Activated naive CD4-positive, alpha-beta T cell treated with anti-CD3 and anti-CD28 coated beads, Interleukin-2, amount 50 U/mL, for 16 hours (primary cell): ENCODE data around the gene ARL15.
"Not testable (repeated sequence)": the region's sequence is repeated elsewhere in the genome, so short reads cannot be mapped to it uniquely, and the experiment has no call there.

Experiments
- DNase-seq: peaks from one replicate; pipeline ENCODE4 v3.0.0-alpha.2; 2020

Gene ARL15

DNA sequence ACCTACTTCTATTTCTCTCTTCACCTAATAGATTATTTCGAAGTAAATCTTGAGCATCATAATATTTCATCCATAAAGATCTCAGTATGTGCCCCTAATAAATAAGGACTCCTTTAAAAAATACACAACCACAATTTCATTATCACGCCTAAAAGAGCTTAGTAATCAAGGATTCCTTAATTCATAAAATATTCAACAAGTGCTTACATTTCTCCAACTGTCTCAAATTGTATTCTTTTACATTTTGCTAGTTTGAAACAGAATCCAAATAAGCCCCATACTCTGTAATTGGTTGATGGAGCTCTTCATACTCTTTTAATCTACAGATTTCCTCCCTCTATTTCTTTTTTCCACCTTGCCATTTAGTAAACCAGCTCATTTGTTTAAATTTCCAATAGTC lies 432.4 kb downstream of the ARL15 start:
- DNase-seq = no peak

- no peak for DNase-seq
These were observed 433.1 kb downstream of the ARL15 start for GRCh38 chr5:53877243-53877642.

- no peak for DNase-seq
These were observed 436.0 kb downstream of the ARL15 start for GRCh38 chr5:53874409-53874808.

- no peak for DNase-seq
These were observed 437.1 kb downstream of the ARL15 start for GRCh38 chr5:53873235-53873634.

DNA sequence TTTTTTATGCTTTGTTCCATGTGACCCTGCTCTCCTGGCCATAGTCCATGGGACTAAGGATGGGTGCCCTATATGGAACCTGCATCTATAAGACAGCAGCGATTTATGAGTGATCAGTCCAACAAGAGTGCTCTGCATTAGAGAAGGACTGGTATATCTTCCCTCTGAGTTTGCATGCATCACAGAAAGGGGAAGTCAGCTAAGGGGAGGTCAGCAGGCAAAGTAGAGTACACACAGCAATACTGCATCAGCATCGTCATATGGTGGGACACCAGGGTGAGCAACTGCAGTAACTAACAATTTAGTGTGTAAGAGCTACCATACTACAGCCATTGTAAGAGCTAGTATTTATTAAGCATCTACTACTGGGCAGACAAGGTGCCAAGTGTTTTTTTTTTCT lies 438.6 kb downstream of the ARL15 start:
- no peak for DNase-seq

- no peak for DNase-seq
These were observed 439.3 kb downstream of the ARL15 start for GRCh38 chr5:53871050-53871449.

DNA sequence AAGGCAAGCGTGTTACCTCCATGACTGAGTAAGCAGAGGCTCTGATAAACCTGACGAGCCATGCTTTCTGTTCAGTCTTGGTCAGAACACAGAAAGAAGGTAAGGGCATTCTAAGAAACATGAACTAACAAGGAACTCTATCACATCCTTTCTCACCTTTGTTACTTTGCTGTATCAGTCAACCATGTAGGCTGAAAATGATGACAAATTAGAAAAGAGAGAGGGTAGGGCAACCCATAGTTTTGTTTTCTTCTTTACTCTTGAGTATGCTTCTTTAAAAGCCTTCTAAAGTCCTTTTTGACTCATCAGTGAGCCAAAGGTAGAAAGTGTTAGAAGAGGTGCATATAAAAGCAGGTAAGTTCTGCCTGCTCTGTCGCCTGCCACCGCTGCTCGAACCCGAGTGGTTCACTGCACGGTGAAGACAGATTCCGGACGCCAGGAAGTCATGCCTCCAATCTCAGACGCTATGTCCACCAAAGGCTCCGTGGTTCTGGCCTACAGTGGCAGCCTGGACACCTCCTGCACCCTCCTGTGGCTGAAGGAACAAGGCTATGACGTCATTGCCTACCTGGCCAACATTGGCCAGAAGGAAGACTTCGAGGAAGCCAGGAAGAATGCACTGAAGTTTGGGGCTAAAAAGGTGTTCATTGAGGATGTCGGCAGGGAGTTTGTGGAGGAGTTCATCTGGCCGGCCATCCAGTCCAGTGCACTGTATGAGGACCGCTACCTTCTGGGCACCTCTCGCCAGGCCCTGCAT lies 451.5 kb downstream of the ARL15 start:
- DNase-seq = no peak

- DNase-seq = no peak
These were observed 453.9 kb downstream of the ARL15 start for GRCh38 chr5:53856506-53856905.

- DNase-seq = not testable (repeated sequence)
These were observed 473.4 kb downstream of the ARL15 start for GRCh38 chr5:53836851-53837430.

GRCh38 chr5:53834500-53834899 lies 475.9 kb downstream of the ARL15 start:
- no peak for DNase-seq
